Thoracic aorta (tissue), 2 donors: Measurements from ENCODE around the gene DLX3. TPM values are rescaled to one million over a fixed set of nuclear protein-coding genes. Genes with fewer than 3 reads are reported as not detected.

Source experiments
- ATAC-seq: fragments of 150-250 bp; one replicate; pipeline ENCODE4 v1.8.0; 2017; ENCODE audit warnings: low read depth; ENCODE audit not compliant: insufficient number of reproducible peaks, low FRiP score
- DNase-seq: peaks from one replicate; pipeline ENCODE4 v3.0.0-alpha.2; 2020; ENCODE audit warnings: low spot score
- H3K27ac ChIP-seq, 2 donors: fragments of 200-600 bp; sonication (generic); 1 replicate in 1 of 2; 2 replicates in 1 of 2; pipeline ENCODE4 v1.5.1; 2016; ENCODE audit warnings: mild to moderate bottlenecking in 2 of 2, moderate library complexity in 2 of 2
- H3K27me3 ChIP-seq: fragments of 200-600 bp; sonication (generic); replicated peaks from 2 replicates; pipeline ENCODE4 v1.6.0; 2016; ENCODE audit warnings: mild to moderate bottlenecking; ENCODE audit not compliant: insufficient read depth
- H3K36me3 ChIP-seq: fragments of 200-600 bp; sonication (generic); one replicate; pipeline ENCODE4 v1.5.1; 2016
- H3K4me1 ChIP-seq, 2 donors: fragments of 200-600 bp; sonication (generic); 1 replicate in 1 of 2; 2 replicates in 1 of 2; pipeline versions ENCODE4 v1.5.1 to v1.6.0; 2016; ENCODE audit warnings: low read depth in 2 of 2, mild to moderate bottlenecking in 1 of 2; ENCODE audit not compliant: control insufficient read depth in 1 of 2
- H3K4me3 ChIP-seq: fragments of 200-600 bp; sonication (generic); 2 replicates; pipeline ENCODE4 v1.5.1; 2016; ENCODE audit warnings: mild to moderate bottlenecking
- H3K9me3 ChIP-seq: fragments of 200-600 bp; sonication (generic); 2 replicates; pipeline ENCODE4 v1.5.1; 2016
- CTCF ChIP-seq: fragments of 200-600 bp; sonication (generic); IDR thresholded peaks from one replicate; pipeline ENCODE4 v1.5.1; 2019; ENCODE audit warnings: antibody characterized with exemption
- total RNA-seq, 2 donors: library from RNA; depleted of rRNA; stranded (reverse); fragments of >200 nt; gene quantifications; one replicate each; pipeline versions ENCODE4 v1.1.0 to v1.2.3, GENCODE V29; 2016

The DLX3 gene
- total RNA-seq, 2 donors from 2014 or later: 0.54 TPM; not detected in 1

GRCh38 chr17:49962599-49963308, 32.3 kb downstream of the DLX3 start:
- H3K9me3 ChIP-seq: no peaks in the 10 kb centered on the region
- peaks cover 30% of the 10 kb centered on the region for H3K27me3 ChIP-seq
- H3K4me1 ChIP-seq: peaks cover 4 to 20% of the 10 kb centered on the region in 2 donors
- no peak for TF ChIP-seq CTCF
- DNase-seq (no peak), ATAC-seq (no peak)
- H3K27ac ChIP-seq: no peak overlapping the region
- no peaks in the 10 kb centered on the region for H3K36me3 ChIP-seq
- H3K4me3 ChIP-seq: no peak overlapping the region

GRCh38 chr17:49959183-49959935, 35.7 kb downstream of the DLX3 start:
- DNase-seq (no peak), ATAC-seq (no peak)
- no peaks in the 10 kb centered on the region for H3K36me3 ChIP-seq
- peaks cover 4 to 11% of the 10 kb centered on the region in 2 donors for H3K4me1 ChIP-seq
- no peak for TF ChIP-seq CTCF
- H3K27ac ChIP-seq: no peak overlapping the region
- no peaks in the 10 kb centered on the region for H3K9me3 ChIP-seq
- no peak overlapping the region for H3K4me3 ChIP-seq
- peaks cover 19% of the 10 kb centered on the region for H3K27me3 ChIP-seq

GRCh38 chr17:49958723-49959122, 36.3 kb downstream of the DLX3 start:
- H3K9me3 ChIP-seq: no peaks in the 10 kb centered on the region
- H3K4me3 ChIP-seq: no peak overlapping the region
- DNase-seq (no peak), ATAC-seq (no peak)
- peaks cover 13% of the 10 kb centered on the region for H3K27me3 ChIP-seq
- no peak for TF ChIP-seq CTCF
- no peaks in the 10 kb centered on the region for H3K36me3 ChIP-seq
- H3K4me1 ChIP-seq: peaks cover 0 to 5% of the 10 kb centered on the region in 2 donors
- no peak overlapping the region for H3K27ac ChIP-seq

GRCh38 chr17:49957350-49957749, 37.7 kb downstream of the DLX3 start:
- DNase-seq (no peak), ATAC-seq (no peak)
- H3K4me3 ChIP-seq: no peak overlapping the region
- H3K36me3 ChIP-seq: no peaks in the 10 kb centered on the region
- TF ChIP-seq CTCF: no peak
- H3K9me3 ChIP-seq: no peaks in the 10 kb centered on the region
- no peak overlapping the region for H3K27ac ChIP-seq
- H3K27me3 ChIP-seq: peaks cover 1% of the 10 kb centered on the region
- H3K4me1 ChIP-seq: no peaks in the 10 kb centered on the region

- Histone ChIP-seq H3K36me3 (no peaks in the 10 kb centered on the region), H3K9me3 (no peaks in the 10 kb centered on the region), H3K27ac (no peak overlapping the region), H3K27me3 (no peaks in the 10 kb centered on the region), H3K4me3 (no peak overlapping the region), H3K4me1 (no peaks in the 10 kb centered on the region)
- ATAC-seq (no peak), DNase-seq (no peak)
- TF ChIP-seq CTCF: no peak
Observed at GRCh38 chr17:49956780-49957179, 38.2 kb downstream of the DLX3 start.
